Measurements from ENCODE around the gene LENG1. TPM values are rescaled to one million over a fixed set of nuclear protein-coding genes. Genes with fewer than 3 reads are reported as not detected.

LENG1 gene
- total and polyA plus RNA-seq, 9 of the 15 experiments (the other 6 are each of a cell fraction or from before 2014, with no cell fraction given), result 0.30 to 10.5 (median 4.7) TPM

DNA sequence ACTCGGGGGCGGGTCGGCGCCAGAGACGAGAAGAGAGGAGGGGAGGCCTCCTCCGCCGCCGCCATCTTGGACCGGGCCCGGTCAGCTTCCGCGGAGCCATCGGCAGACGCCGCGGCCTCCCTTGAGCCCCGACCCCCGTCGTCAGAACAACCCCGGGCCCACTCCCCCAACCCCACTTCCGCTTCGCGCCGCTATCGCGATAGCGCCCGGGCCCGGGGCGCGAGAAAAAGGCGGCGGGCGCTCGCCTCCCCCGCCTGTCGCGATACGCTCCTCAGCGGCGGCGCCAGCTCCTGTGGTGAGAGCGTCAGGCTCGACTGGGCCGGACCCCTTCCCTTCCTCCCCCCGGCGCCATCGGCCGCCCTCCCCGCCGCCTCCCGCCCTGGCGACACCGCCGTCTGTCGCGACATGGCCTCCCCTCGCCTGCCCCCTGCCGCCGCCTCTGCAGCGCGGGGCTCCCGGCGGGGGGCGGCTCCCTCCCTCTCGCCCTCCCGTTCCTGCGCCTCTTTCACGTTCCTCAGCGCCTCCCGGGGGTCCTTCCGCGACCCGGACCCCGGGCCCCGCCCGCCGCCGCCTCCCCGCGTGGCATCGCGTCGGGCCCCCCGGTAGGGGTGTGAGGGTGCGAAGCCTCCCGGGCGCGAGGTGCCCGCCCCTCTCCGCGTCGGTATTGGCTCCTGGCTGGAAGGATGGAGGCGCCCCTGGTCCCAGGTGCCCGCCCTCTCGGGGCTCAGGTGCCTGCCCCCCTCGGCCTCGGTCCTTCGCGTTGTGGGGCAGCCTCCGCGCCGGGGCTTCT, 21.6 kb downstream of the LENG1 start, which contains the start of gene CNOT3 (continued):
- TF ChIP-seq, protein P1, sequence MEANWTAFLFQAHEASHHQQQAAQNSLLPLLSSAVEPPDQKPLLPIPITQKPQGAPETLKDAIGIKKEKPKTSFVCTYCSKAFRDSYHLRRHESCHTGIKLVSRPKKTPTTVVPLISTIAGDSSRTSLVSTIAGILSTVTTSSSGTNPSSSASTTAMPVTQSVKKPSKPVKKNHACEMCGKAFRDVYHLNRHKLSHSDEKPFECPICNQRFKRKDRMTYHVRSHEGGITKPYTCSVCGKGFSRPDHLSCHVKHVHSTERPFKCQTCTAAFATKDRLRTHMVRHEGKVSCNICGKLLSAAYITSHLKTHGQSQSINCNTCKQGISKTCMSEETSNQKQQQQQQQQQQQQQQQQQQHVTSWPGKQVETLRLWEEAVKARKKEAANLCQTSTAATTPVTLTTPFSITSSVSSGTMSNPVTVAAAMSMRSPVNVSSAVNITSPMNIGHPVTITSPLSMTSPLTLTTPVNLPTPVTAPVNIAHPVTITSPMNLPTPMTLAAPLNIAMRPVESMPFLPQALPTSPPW (CRISPR knock-in tag; IDR thresholded peaks at IDR 0.05), result peak; percentile 69
- no peak for TF ChIP-seq MEIS2 (IDR thresholded peaks at IDR 0.05; ENCODE audit: partially characterized antibody)
- TF ChIP-seq SIRT6 (IDR thresholded peaks at IDR 0.05; ENCODE audit: low read depth, low read length), result no peak
- TF ChIP-seq NR2C1 (IDR thresholded peaks at IDR 0.05), result no peak
- TF ChIP-seq NR2C1 (tag; IDR thresholded peaks at IDR 0.05), result no peak
- TF ChIP-seq, protein P2, sequence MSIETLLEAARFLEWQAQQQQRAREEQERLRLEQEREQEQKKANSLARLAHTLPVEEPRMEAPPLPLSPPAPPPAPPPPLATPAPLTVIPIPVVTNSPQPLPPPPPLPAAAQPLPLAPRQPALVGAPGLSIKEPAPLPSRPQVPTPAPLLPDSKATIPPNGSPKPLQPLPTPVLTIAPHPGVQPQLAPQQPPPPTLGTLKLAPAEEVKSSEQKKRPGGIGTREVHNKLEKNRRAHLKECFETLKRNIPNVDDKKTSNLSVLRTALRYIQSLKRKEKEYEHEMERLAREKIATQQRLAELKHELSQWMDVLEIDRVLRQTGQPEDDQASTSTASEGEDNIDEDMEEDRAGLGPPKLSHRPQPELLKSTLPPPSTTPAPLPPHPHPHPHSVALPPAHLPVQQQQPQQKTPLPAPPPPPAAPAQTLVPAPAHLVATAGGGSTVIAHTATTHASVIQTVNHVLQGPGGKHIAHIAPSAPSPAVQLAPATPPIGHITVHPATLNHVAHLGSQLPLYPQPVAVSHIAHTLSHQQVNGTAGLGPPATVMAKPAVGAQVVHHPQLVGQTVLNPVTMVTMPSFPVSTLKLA (conservative IDR thresholded peaks at IDR 0.05), result 0 out of 4 replicates have a peak, but pooled peaks of 1 of the 2 experiments have one; percentile 1
- TF ChIP-seq ARID1B (IDR thresholded peaks at IDR 0.05), result no peak
- TF ChIP-seq ZNF79 (CRISPR knock-in tag; IDR thresholded peaks at IDR 0.05; ENCODE audit: low read depth), result no peak
- no peak for TF ChIP-seq ZNF133 (CRISPR knock-in tag; IDR thresholded peaks at IDR 0.05)
- TF ChIP-seq DNMT1 (IDR thresholded peaks at IDR 0.05), result no peak
- 0 out of 2 replicates have a peak, but pooled peaks have one; percentile 57 for TF ChIP-seq MAFG (tag; conservative IDR thresholded peaks at IDR 0.05)
- no peak for TF ChIP-seq CBX5 (IDR thresholded peaks at IDR 0.05; ENCODE audit: borderline replicate concordance, low read depth)
- TF ChIP-seq, protein P3, sequence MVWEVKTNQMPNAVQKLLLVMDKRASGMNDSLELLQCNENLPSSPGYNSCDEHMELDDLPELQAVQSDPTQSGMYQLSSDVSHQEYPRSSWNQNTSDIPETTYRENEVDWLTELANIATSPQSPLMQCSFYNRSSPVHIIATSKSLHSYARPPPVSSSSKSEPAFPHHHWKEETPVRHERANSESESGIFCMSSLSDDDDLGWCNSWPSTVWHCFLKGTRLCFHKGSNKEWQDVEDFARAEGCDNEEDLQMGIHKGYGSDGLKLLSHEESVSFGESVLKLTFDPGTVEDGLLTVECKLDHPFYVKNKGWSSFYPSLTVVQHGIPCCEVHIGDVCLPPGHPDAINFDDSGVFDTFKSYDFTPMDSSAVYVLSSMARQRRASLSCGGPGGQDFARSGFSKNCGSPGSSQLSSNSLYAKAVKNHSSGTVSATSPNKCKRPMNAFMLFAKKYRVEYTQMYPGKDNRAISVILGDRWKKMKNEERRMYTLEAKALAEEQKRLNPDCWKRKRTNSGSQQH (CRISPR knock-in tag; IDR thresholded peaks at IDR 0.05), result no peak; the same call in 1 of the 2 replicates
- no peak for TF ChIP-seq NR2F6 (CRISPR knock-in tag; IDR thresholded peaks at IDR 0.05)
- peak; percentile 37; the same call in 1 of the 2 replicates for TF ChIP-seq CXXC5 (CRISPR knock-in tag; IDR thresholded peaks at IDR 0.05)
- TF ChIP-seq NCOA4 (IDR thresholded peaks at IDR 0.05; ENCODE audit: partially characterized antibody), result no peak
- TF ChIP-seq SRSF3 (IDR thresholded peaks at IDR 0.05; ENCODE audit: insufficient read depth, low read length), result no peak
- no peak for TF ChIP-seq ZNF212 (CRISPR knock-in tag; IDR thresholded peaks at IDR 0.05)
- TF ChIP-seq CTBP1 (IDR thresholded peaks at IDR 0.05; ENCODE audit: borderline replicate concordance), result no peak

Data from K562 (cell line).